Activated effector memory CD4-positive, alpha-beta T cell treated with anti-CD3 and anti-CD28 coated beads, Interleukin-2, amount 50 U/mL, for 16 hours (primary cell): Measurements from ENCODE around the gene MT3.

Experiments
- DNase-seq: peaks from one replicate; pipeline ENCODE4 v3.0.0-alpha.2; 2020

Gene MT3

DNA sequence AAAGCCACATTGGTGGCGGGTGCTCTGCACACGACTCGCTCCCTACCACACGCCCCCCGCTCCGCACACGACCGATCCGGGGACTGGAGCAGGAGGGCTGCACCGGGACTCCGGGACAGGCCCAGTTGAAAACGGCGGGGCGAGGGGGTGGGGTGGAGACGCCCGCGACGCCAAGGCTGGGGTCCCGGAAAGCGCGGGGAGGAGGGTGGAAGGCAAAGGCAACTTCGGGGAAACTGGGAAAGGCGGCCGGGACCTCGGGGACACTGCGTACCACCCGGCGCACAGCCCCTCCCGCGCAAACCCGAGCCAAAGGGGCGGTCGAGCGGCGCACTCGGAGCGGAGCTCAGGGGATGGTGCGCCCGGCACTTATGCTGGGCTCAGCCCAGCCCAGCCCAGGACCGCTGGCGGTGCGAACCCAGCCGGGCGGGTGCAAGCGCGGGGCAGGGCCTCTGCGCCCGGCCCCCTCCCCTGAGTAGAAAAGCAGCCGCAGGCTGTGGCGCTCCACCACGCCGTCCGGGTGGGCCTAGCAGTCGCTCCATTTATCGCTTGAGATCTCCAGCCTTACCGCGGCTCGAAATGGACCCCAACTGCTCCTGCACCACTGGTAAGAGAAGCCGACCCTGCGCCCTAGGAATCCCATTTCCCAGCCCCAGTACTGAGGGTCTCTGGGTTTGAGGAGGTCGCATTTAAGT is 43.0 kb downstream of the MT3 start, which contains the start of gene MT1M:
MT1M (plus strand) TSS at position 504 of the 692 bp plus-strand sequence; CDS start at position 577, 73 bp downstream.
- no peak for DNase-seq

DNA sequence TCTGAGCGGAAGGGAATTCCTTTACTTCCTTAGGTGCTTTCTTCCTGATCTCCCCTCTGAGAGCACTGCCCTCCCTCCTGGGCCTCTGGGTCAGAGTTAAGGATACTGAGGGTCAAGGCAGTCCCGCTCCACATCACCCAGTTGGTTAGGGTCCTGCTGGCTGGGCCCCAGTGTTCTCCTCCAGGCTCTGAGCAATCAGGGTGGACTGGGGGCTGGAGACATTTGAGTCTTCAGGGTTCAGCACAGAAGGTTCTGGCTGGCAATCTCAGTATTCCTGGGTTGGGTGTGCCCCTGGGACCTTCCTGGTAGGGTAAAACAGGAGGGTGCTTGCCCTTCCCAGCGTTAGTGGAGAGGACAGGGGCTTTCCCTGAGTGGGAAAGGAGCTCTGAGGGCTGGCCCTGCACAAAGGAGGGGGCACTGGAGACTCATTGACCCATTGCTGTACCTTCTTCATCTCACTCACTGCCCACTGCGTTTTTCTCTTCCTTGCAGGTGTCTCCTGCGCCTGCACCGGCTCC is 43.6 kb downstream of the MT3 start:
- no peak for DNase-seq

DNA sequence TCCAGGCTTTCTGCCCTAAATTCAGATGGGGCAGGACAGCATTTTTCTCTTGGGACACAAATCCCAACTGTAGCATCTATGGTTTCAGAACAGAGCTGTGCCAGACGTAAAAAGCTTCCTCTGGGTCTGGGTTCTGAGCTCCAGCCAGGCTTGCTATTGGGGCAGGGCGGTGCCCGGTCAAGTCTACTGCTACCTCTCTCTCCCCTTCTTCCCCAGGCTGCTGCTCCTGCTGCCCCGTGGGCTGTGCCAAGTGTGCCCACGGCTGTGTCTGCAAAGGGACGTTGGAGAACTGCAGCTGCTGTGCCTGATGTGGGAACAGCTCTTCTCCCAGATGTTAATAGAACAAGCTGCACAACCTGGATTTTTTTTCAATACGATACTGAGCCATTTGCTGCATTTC is 44.2 kb downstream of the MT3 start:
- DNase-seq = no peak

DNA sequence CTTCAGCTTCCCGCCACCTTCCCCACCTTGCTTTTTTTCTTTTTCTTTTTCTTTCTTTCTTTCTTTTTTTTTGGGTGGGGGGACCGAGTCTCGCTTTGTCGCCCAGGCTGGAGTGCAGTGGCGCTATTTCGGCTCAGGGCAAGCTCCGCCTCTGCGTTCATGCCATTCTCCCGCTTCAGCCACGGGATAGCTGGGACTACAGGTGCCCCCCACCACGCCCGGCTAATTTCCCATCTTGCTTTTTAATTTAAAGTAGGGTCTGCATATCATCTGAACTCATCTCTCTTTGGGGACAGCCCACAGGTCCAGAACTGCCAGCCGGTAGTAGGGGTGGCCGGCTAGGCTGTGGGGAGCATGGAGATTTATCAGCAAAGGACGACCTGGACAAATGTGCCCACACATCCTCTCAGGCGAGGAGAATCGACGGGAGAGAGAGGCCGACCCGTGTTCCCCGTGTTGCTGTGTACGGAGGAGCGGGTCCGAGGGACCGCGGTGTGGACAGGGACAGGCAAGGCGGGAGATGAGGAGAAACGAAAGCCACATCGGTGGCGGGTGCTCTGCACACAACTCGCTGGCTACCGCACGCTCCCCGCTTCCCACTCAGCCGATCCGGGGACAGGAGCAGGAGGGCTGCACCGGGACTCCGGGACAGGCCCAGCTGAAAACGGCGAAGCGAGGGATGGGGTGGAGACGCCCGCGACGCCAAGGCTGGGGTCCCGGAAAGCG is 45.5 kb downstream of the MT3 start:
- DNase-seq = no peak

DNA sequence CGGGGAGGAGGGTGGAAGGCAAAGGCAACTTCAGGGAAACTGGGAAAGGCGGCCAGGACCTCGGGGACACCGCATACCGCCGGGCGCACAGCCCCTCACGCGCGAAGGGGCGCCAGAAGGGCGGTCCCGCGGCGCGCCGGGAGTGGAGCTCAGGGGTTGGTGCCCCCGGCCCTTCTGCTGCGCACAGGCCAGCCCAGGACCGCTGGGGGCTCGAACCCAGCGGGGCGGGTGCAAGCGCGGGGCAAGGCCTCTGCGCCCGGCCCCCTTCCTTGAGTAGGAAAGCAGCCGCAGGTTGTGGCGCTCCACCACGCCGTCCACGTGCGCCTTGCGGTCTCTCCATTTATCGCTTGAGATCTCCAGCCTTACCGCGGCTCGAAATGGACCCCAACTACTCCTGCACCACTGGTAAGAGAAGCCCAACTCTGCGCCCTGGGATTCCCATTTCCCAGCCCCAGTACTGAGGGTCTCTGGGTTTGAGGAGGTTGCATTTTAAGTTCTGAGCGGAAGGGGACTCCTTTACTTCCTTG is 46.2 kb downstream of the MT3 start:
- no peak for DNase-seq

DNA sequence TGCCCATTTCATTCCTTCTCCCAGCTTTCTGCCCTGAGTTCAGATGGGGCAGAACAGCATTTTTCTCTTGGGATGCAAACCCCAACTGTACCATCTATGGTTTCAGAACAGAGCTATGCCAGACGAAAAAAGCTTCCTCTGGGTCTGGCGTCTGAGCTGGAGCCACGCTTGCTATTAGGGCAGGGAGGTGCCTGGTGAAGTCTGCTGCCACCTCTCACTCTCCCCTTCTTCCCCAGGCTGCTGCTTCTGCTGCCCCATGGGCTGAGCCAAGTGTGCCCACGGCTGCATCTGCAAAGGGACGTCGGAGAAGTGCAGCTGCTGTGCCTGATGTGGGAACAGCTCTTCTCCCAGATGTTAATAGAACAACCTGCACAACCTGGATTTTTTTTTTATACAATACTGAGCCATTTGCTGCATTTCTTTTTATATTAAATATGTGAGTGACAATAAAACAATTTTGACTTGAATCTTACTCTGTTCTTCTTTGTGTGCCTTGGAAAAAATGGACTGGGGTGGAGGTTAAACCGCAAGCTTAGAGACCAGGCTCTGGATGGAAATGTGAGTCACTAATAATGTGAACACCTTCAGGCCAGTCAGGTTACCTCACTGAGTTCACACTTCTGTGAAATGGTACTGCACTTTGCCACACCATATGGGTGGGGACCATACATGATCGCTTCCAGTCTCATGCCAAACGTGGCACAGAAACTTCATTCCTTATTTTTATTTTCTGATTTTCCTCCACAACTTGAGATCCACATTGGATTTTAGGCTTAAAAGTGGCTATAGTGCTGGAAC is 47.5 kb downstream of the MT3 start:
- no peak for DNase-seq

DNA sequence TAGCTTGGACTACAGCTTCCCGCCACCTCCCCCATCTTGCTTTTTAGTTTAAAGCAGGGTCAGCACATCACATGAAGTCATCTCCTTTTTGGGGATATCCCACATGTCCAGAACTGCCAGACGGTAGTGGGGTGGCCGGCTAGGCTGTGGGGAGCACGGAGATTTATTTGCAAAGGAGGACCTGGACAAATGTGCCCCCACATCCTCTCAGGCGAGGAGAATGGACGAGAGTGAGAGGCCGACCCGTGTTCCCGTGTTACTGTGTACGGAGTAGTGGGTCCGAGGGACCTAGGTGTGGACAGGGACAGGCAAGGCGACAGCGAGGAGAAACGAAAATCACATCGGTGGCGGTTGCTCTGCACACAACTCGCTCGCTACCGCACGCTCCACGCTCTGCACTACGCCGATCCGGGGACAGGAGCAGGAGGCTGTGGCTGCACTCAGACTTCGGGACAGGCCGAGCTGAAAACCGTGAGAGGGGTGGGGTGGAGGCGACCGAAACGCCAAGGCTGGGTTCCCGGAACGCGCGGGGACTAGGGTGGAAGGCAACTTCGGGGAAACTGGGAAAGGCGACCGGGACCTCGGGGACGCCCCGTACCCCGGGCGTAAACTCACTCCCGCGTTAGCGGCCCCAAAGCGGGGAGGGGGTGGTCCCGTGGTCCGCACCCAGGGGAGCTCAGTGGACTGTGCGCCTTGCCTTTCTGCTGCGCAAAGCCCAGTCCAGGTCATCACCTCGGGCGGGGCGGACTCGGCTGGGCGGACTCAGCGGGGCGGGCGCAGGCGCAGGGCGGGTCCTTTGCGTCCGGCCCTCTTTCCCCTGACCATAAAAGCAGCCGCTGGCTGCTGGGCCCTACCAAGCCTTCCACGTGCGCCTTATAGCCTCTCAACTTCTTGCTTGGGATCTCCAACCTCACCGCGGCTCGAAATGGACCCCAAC is 48.8 kb downstream of the MT3 start, which contains the start of gene MT1A:
MT1A (plus strand) TSS at position 853 of the 937 bp plus-strand sequence; CDS start at position 926, 73 bp downstream.
- DNase-seq = no peak

DNA sequence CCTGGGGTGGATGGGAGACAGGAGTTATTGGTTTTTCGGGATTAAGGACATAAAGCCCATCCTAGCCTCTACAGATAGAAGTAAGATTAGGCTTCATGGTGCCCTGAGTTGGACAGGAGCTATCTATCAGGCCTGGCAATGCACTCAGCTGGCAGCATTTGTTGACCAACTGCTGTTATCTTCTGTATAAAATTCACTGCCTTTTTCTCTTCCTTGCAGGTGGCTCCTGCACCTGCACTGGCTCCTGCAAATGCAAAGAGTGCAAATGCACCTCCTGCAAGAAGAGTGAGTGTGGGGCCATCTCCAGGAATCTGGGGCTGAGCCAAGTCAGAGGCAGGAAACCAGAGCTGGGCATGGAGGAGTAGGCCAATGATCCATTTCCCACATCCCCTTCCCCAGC is 49.7 kb downstream of the MT3 start:
- DNase-seq = no peak

DNA sequence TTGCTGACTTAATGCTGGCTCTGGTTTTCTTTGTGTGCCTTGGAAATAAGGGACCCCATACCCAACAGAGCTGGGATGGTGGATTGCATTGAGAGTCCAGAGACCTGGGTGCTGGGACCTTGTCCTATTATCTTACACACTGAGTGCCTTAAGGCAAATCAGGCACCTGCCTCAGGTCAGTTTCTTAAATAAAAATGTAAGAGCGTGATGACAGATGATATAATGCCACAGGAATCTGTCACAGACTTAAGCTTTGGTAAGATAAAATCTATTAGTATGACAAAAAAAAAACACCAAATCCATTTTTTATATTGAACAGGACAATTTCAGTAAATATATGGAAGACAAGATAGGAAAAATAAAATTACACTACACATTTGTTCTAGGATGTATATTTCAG is 50.7 kb downstream of the MT3 start:
- DNase-seq = no peak
